IMR-90 (cell line): ENCODE data around the gene EEF2K. TPM values are rescaled to one million over a fixed set of nuclear protein-coding genes. Genes with fewer than 3 reads are reported as not detected.

Experiments
- ATAC-seq: fragments of 200-7000 bp; cut with Tn5 transposase; 2 replicates; pipeline ENCODE4 v1.9.1; 2020; ENCODE audit warnings: low read depth, mild to moderate bottlenecking, moderate library complexity
- BruUV-seq: library from RNA; stranded (reverse); fragments of 400-500 nt; replicated peaks from 2 replicates; lab custom pipeline; 2021; lab: Mats Ljungman, UMichigan
- CTCF ChIA-PET: fragments of 300-600 bp; formaldehyde crosslinking; extraction: SDS; loops from one replicate; lab custom pipeline; 2021; ENCODE audit warnings: antibody characterized with exemption; lab: Yijun Ruan, JAX
- POLR2A ChIA-PET: fragments of 300-600 bp; sonication (Branson Sonifier 250); formaldehyde crosslinking; loops from one replicate; lab custom pipeline; 2022; ENCODE audit warnings: antibody characterized with exemption; ENCODE audit not compliant: unreplicated experiment; lab: Charles Lee
- DNase-seq: peaks from one replicate; pipeline ENCODE4 v3.0.0; 2013
- H2AFZ ChIP-seq: replicated peaks from 2 replicates; pipeline ENCODE3; 2013; ENCODE audit warnings: low read length, mild to moderate bottlenecking; ENCODE audit not compliant: poor library complexity
- H2AK5ac ChIP-seq: 2 replicates; pipeline ENCODE4 v1.6.1; 2013; ENCODE audit warnings: low read depth, low read length, inconsistent platforms
- H2AK9ac ChIP-seq: replicated peaks from 2 replicates; pipeline ENCODE3; 2013; ENCODE audit warnings: mild to moderate bottlenecking, low read depth, low read length, moderate library complexity; ENCODE audit not compliant: poor library complexity
- H2BK120ac ChIP-seq: 2 replicates; pipeline ENCODE4 v1.6.1; 2013; ENCODE audit warnings: low read depth, low read length, inconsistent platforms
- H2BK15ac ChIP-seq: 3 replicates; pipeline ENCODE4 v1.6.1; 2013; ENCODE audit warnings: low read depth, low read length, inconsistent platforms
- H2BK20ac ChIP-seq: 2 replicates; pipeline ENCODE4 v1.6.1; 2013; ENCODE audit warnings: low read depth, mild to moderate bottlenecking, inconsistent platforms, low read length, moderate library complexity
- H2BK5ac ChIP-seq: 2 replicates; pipeline ENCODE4 v1.6.1; 2013; ENCODE audit warnings: mild to moderate bottlenecking, low read depth, low read length, inconsistent platforms; ENCODE audit not compliant: poor library complexity, severe bottlenecking
- H3K14ac ChIP-seq: replicated peaks from 2 replicates; pipeline ENCODE4 v1.6.1; 2013; ENCODE audit warnings: low read depth, low read length, inconsistent platforms
- H3K18ac ChIP-seq: 2 replicates; pipeline ENCODE4 v1.6.1; 2013; ENCODE audit warnings: low read depth, low read length, control low read depth
- H3K23ac ChIP-seq: 2 replicates; pipeline ENCODE4 v1.6.1; 2013; ENCODE audit warnings: low read depth, low read length, inconsistent platforms
- H3K27ac ChIP-seq: 2 replicates; pipeline ENCODE4 v1.5.1; 2013; ENCODE audit warnings: mild to moderate bottlenecking, control low read depth, low read length; ENCODE audit not compliant: insufficient read depth
- H3K27me3 ChIP-seq: 2 replicates; pipeline ENCODE4 v1.6.1; 2013; ENCODE audit warnings: low read length; ENCODE audit not compliant: control insufficient read depth, insufficient read depth
- H3K36me3 ChIP-seq: 2 replicates; pipeline ENCODE4 v1.6.1; 2013; ENCODE audit warnings: low read length, mixed read lengths; ENCODE audit not compliant: control insufficient read depth, insufficient read depth
- H3K4ac ChIP-seq: 2 replicates; pipeline ENCODE4 v1.6.1; 2013; ENCODE audit warnings: low read depth, low read length, inconsistent platforms
- H3K4me1 ChIP-seq: 2 replicates; pipeline ENCODE4 v1.6.1; 2013; ENCODE audit warnings: low read length, mixed read lengths; ENCODE audit not compliant: control insufficient read depth, insufficient read depth
- H3K4me2 ChIP-seq: 2 replicates; pipeline ENCODE4 v1.6.1; 2013; ENCODE audit warnings: low read depth, mild to moderate bottlenecking, control low read depth, low read length, moderate library complexity
- H3K4me3 ChIP-seq: 2 replicates; pipeline ENCODE4 v1.5.1; 2013; ENCODE audit warnings: low read depth, mild to moderate bottlenecking, control low read depth, low read length, moderate library complexity; ENCODE audit not compliant: insufficient read depth
- H3K56ac ChIP-seq: 2 replicates; pipeline ENCODE4 v1.6.1; 2013; ENCODE audit warnings: low read length, inconsistent platforms; ENCODE audit not compliant: insufficient read depth; ENCODE audit errors: extremely low read depth
- H3K79me1 ChIP-seq, 2 experiments: 2 replicates each; pipeline ENCODE4 v1.6.1; 2013; ENCODE audit warnings: low read length in 2 of 2, inconsistent platforms in 1 of 2, low read depth in 1 of 2
- H3K9ac ChIP-seq: 2 replicates; pipeline ENCODE4 v1.6.1; 2013; ENCODE audit warnings: low read depth, low read length, control low read depth
- H3K9me1 ChIP-seq: 2 replicates; pipeline ENCODE4 v1.6.1; 2013; ENCODE audit warnings: low read length, inconsistent platforms; ENCODE audit not compliant: insufficient read depth
- H3K9me3 ChIP-seq: 2 replicates; pipeline ENCODE4 v1.6.1; 2013; ENCODE audit warnings: low read length; ENCODE audit not compliant: control insufficient read depth, insufficient read depth
- H4K20me1 ChIP-seq: 2 replicates; pipeline ENCODE4 v1.6.1; 2013; ENCODE audit warnings: low read length, inconsistent platforms; ENCODE audit not compliant: insufficient read depth
- H4K5ac ChIP-seq: 2 replicates; pipeline ENCODE4 v1.6.1; 2013; ENCODE audit warnings: mild to moderate bottlenecking, low read depth, low read length, control low read depth
- H4K8ac ChIP-seq, 2 experiments: 2 replicates each; pipeline ENCODE4 v1.6.1; 2013; ENCODE audit warnings: low read depth in 2 of 2, low read length in 2 of 2, control low read depth in 1 of 2, inconsistent platforms in 1 of 2
- H4K91ac ChIP-seq: 2 replicates; pipeline ENCODE4 v1.6.1; 2013; ENCODE audit warnings: low read depth, low read length, inconsistent platforms; ENCODE audit not compliant: insufficient read depth
- BHLHE40 ChIP-seq: fragments of 150-350 bp; IDR thresholded peaks from 2 replicates; pipeline ENCODE4 v1.6.1; 2016; ENCODE audit warnings: mild to moderate bottlenecking, low read depth, low read length
- CEBPB ChIP-seq: IDR thresholded peaks from 2 replicates; pipeline ENCODE4 v1.6.1; 2012; ENCODE audit warnings: low read depth, low read length, improper control_type of control experiment
- CHD1 ChIP-seq: IDR thresholded peaks from 2 replicates; pipeline ENCODE4 v1.6.1; 2012; ENCODE audit warnings: low read depth, low read length, improper control_type of control experiment
- CTCF ChIP-seq: conservative IDR thresholded peaks from 2 replicates; pipeline ENCODE4 v1.5.1; 2012; ENCODE audit warnings: mild to moderate bottlenecking, low read depth, low read length, improper control_type of control experiment
- ELK1 ChIP-seq: fragments of 150-350 bp; IDR thresholded peaks from 2 replicates; pipeline ENCODE4 v1.6.1; 2016; ENCODE audit warnings: low read depth, mild to moderate bottlenecking, low read length, moderate library complexity, borderline replicate concordance
- FOS ChIP-seq: fragments of 150-350 bp; IDR thresholded peaks from 2 replicates; pipeline ENCODE4 v1.6.1; 2016; ENCODE audit warnings: low read depth, low read length
- MAFK ChIP-seq: IDR thresholded peaks from 2 replicates; pipeline ENCODE4 v1.6.1; 2012; ENCODE audit warnings: low read depth, low read length, improper control_type of control experiment
- MAZ ChIP-seq: IDR thresholded peaks from 2 replicates; pipeline ENCODE4 v1.6.1; 2012; ENCODE audit warnings: low read depth, mild to moderate bottlenecking, low read length, improper control_type of control experiment, moderate library complexity, borderline replicate concordance
- MXI1 ChIP-seq: IDR thresholded peaks from 2 replicates; pipeline ENCODE4 v1.6.1; 2012; ENCODE audit warnings: low read depth, mild to moderate bottlenecking, low read length, moderate library complexity, borderline replicate concordance
- NFE2L2 ChIP-seq: fragments of 150-350 bp; IDR thresholded peaks from 2 replicates; pipeline ENCODE4 v1.6.1; 2016; ENCODE audit warnings: low read depth, mild to moderate bottlenecking, low read length
- POLR2A ChIP-seq: IDR thresholded peaks from 2 replicates; pipeline ENCODE4 v1.6.1; 2012; ENCODE audit warnings: mild to moderate bottlenecking, low read depth, low read length
- RCOR1 ChIP-seq: IDR thresholded peaks from 2 replicates; pipeline ENCODE4 v1.6.1; 2012; ENCODE audit warnings: mild to moderate bottlenecking, low read length, improper control_type of control experiment; ENCODE audit not compliant: insufficient replicate concordance
- RFX5 ChIP-seq: IDR thresholded peaks from 2 replicates; pipeline ENCODE4 v1.8.0; 2012; ENCODE audit warnings: low read depth, mild to moderate bottlenecking, low read length, moderate library complexity
- SMC3 ChIP-seq: fragments of 150-350 bp; IDR thresholded peaks from 2 replicates; pipeline ENCODE4 v1.6.1; 2016; ENCODE audit warnings: low read depth, mild to moderate bottlenecking, antibody characterized with exemption, low read length, moderate library complexity
- WGBS, 2 experiments: methylation state at CpG; one replicate each; pipeline versions ENCODE4 v1.1.5 to v1.1.7; 2013; ENCODE audit warnings: missing lambda C conversion rate in 2 of 2; ENCODE audit not compliant: insufficient read length in 1 of 2; ENCODE audit errors: extremely low coverage in 2 of 2; 5-methylcytosine and 5-hydroxymethylcytosine counted together
- dilution Hi-C: fragments of 300-500 bp; cut with HindIII; formaldehyde crosslinking; loops from one replicate; pipeline ENCODE4 v1.14.3; 2018; ENCODE audit warnings: low sequenced_read_pairs; ENCODE audit not compliant: unreplicated experiment
- in situ Hi-C: fragments of 300-500 bp; cut with MboI; formaldehyde crosslinking; loops from 3 replicates; pipeline ENCODE4 v1.14.3; 2019; ENCODE audit warnings: low sequenced_read_pairs, inconsistent platforms, mixed read lengths
- intact Hi-C: fragments of 100-400 bp; cut with micrococcal nuclease; formaldehyde crosslinking; loops from 2 replicates; pipeline ENCODE4 v1.10.0; 2022
- polyA plus RNA-seq, 3 experiments: library from polyadenylated mRNA; depleted of rRNA; stranded (reverse); fragments of >200 nt; gene quantifications; 2 replicates each; pipeline ENCODE4 v1.2.3, GENCODE V29; 2012; ENCODE audit warnings: low replicate concordance in 1 of 3
- total RNA-seq: library from RNA; depleted of rRNA; stranded (reverse); fragments of >200 nt; gene quantifications from 2 replicates; pipeline ENCODE4 v1.2.3, GENCODE V29; 2012
- TF ChIP-seq, protein P1 (sequence below): fragments of 150-350 bp; IDR thresholded peaks from 2 replicates; pipeline ENCODE4 v1.6.1; 2017; ENCODE audit warnings: mild to moderate bottlenecking, antibody characterized with exemption, low read length, low read depth

EEF2K gene
- total and polyA plus RNA-seq, 2 of the 4 experiments (the other 2 are of a cell fraction), result 9.7 to 16.5 TPM

DNA sequence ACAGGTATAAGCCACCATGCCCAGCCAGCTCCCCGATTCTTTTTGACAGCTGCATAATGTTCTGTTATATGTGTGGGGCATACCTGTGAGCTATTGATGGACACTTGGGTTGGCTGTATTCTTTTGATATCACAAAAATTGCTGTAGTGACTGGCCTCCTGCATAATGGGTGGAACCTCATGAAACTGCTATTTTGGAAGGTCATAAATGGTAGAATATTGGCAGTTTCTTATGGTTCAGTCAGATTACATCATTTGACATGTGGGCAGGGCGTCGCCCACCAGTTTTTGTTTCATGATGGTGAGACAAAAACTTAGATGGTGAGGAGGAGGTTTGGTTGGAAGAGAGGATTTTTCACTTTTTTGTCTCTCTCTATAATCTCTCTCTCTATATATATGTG is 64.4 kb downstream of the EEF2K start:
- BruUV-seq, result no TSS peak

More for the DNA sequence above, 64.4 kb downstream of the EEF2K start:
- no peak overlapping the region for H3K14ac ChIP-seq
- ATAC-seq, result no peak
- H4K5ac ChIP-seq, result no peak overlapping the region
- CTCF ChIA-PET, result no interaction called here
- H2AK5ac ChIP-seq, result no peak overlapping the region
- no peak overlapping the region for H2BK20ac ChIP-seq
- no peaks in the 10 kb centered on the region for H3K79me1 ChIP-seq
- 0 out of 2 replicates have a peak, but pooled peaks cover 4% of the 10 kb centered on the region for H3K9me1 ChIP-seq
- TF ChIP-seq RFX5, result no peak
- TF ChIP-seq MAFK, result no peak
- no peak for TF ChIP-seq MAZ
- no peak for TF ChIP-seq RCOR1
- no peak for TF ChIP-seq POLR2A
- TF ChIP-seq MXI1, result no peak
- no peak for TF ChIP-seq FOS
- TF ChIP-seq SMC3, result no peak
- no peak for TF ChIP-seq ELK1
- TF ChIP-seq BHLHE40, result no peak
- no peak for TF ChIP-seq CHD1
- TF ChIP-seq NFE2L2, result no peak
- no peak for TF ChIP-seq CEBPB
- TF ChIP-seq CTCF, result no peak
- TF ChIP-seq, protein P1, sequence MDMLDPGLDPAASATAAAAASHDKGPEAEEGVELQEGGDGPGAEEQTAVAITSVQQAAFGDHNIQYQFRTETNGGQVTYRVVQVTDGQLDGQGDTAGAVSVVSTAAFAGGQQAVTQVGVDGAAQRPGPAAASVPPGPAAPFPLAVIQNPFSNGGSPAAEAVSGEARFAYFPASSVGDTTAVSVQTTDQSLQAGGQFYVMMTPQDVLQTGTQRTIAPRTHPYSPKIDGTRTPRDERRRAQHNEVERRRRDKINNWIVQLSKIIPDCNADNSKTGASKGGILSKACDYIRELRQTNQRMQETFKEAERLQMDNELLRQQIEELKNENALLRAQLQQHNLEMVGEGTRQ, result no peak
- H3K27ac ChIP-seq, result no peak overlapping the region
- no peak overlapping the region for H3K23ac ChIP-seq
- no peaks in the 10 kb centered on the region for H3K9me3 ChIP-seq
- H4K20me1 ChIP-seq, result no peaks in the 10 kb centered on the region
- no peak overlapping the region for H3K18ac ChIP-seq
- no peak overlapping the region for H3K56ac ChIP-seq
- in situ Hi-C loops (no loop called here), intact Hi-C loops (no loop called here), dilution Hi-C loops (no loop called here)
- no peak overlapping the region for H4K91ac ChIP-seq
- WGBS, 2 experiments, result no CpG with 5 or more reads among the region's 3 CpGs
- H2AFZ ChIP-seq, result no peak overlapping the region
- no peaks in the 10 kb centered on the region; the same call in 1 of the 2 replicates for H3K4me1 ChIP-seq
- no peak overlapping the region for H3K4ac ChIP-seq
- H2BK120ac ChIP-seq, result no peak overlapping the region
- POLR2A ChIA-PET, result no interaction called here
- no peak overlapping the region for H2BK5ac ChIP-seq
- no peak overlapping the region for H2BK15ac ChIP-seq
- H3K4me2 ChIP-seq, result no peak overlapping the region
- H4K8ac ChIP-seq, result no peak overlapping the region
- no peak for DNase-seq
- H3K4me3 ChIP-seq, result no peak overlapping the region
- H3K27me3 ChIP-seq, result no peaks in the 10 kb centered on the region
- no peak overlapping the region for H3K9ac ChIP-seq
- H3K36me3 ChIP-seq, result peaks cover 53% of the 10 kb centered on the region
- H2AK9ac ChIP-seq, result no peak overlapping the region
